Tibial nerve (tissue), 4 donors: ENCODE results near the gene CFAP92.

Source experiments
- EP300 ChIP-seq, 2 donors: sonication (generic); formaldehyde crosslinking; IDR thresholded peaks; one replicate each; pipeline ENCODE4 v1.6.1; 2017; ENCODE audit warnings: antibody characterized with exemption in 2 of 2, mild to moderate bottlenecking in 1 of 2
- POLR2A ChIP-seq, 2 donors: fragments of 450-650 bp; IDR thresholded peaks; one replicate each; pipeline ENCODE4 v1.6.1; 2017; ENCODE audit warnings: antibody characterized with exemption in 2 of 2, mild to moderate bottlenecking in 2 of 2, moderate library complexity in 2 of 2
- TF ChIP-seq, protein P1 (sequence below), 5 experiments: fragments of 200-600 bp in 3 of 5; fragments of 450-650 bp in 2 of 5; sonication (generic) in 3 of 5; IDR thresholded peaks; one replicate each; pipeline ENCODE4 v1.5.1; 2016 to 2019; ENCODE audit warnings: antibody characterized with exemption in 5 of 5, mild to moderate bottlenecking in 3 of 5, moderate library complexity in 2 of 5

- TF ChIP-seq, protein P1, sequence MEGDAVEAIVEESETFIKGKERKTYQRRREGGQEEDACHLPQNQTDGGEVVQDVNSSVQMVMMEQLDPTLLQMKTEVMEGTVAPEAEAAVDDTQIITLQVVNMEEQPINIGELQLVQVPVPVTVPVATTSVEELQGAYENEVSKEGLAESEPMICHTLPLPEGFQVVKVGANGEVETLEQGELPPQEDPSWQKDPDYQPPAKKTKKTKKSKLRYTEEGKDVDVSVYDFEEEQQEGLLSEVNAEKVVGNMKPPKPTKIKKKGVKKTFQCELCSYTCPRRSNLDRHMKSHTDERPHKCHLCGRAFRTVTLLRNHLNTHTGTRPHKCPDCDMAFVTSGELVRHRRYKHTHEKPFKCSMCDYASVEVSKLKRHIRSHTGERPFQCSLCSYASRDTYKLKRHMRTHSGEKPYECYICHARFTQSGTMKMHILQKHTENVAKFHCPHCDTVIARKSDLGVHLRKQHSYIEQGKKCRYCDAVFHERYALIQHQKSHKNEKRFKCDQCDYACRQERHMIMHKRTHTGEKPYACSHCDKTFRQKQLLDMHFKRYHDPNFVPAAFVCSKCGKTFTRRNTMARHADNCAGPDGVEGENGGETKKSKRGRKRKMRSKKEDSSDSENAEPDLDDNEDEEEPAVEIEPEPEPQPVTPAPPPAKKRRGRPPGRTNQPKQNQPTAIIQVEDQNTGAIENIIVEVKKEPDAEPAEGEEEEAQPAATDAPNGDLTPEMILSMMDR (IDR thresholded peaks at IDR 0.05), result no peak
- TF ChIP-seq POLR2A (IDR thresholded peaks at IDR 0.05) (no peak), EP300 (IDR thresholded peaks at IDR 0.05) (no peak)
These were observed 3.7 kb upstream of the CFAP92 start for GRCh38 chr3:128997486-128998133.
